Stomach smooth muscle (tissue), 2 donors: ENCODE measurements around the gene TTC21A.

Source experiments
- H3K27ac ChIP-seq: one replicate; pipeline ENCODE4 v1.7.0; 2013; ENCODE audit warnings: mild to moderate bottlenecking, low read length, inconsistent platforms
- H3K27me3 ChIP-seq, 2 donors: one replicate each; pipeline ENCODE4 v1.7.0; 2013; ENCODE audit warnings: low read length in 2 of 2; ENCODE audit not compliant: insufficient read depth in 2 of 2, control insufficient read depth in 1 of 2
- H3K36me3 ChIP-seq, 2 donors: one replicate each; pipeline ENCODE4 v1.7.0; 2013; ENCODE audit warnings: low read length in 2 of 2; ENCODE audit not compliant: control insufficient read depth in 2 of 2, insufficient read depth in 2 of 2
- H3K4me1 ChIP-seq: one replicate; pipeline ENCODE4 v1.7.0; 2013; ENCODE audit warnings: low read length; ENCODE audit not compliant: control insufficient read depth, insufficient read depth
- H3K4me3 ChIP-seq, 2 donors: one replicate each; pipeline ENCODE4 v1.7.0; 2013; ENCODE audit warnings: low read length in 2 of 2
- H3K9ac ChIP-seq, 2 donors: one replicate each; pipeline ENCODE4 v1.7.0; 2013; ENCODE audit warnings: low read length in 2 of 2, mild to moderate bottlenecking in 1 of 2
- H3K9me3 ChIP-seq, 2 donors: one replicate each; pipeline ENCODE4 v1.7.0; 2013; ENCODE audit warnings: low read length in 2 of 2; ENCODE audit not compliant: control insufficient read depth in 2 of 2
- donor health status: healthy.
- donor health status: Pancreatic carcinoma.

The TTC21A gene

GRCh38 chr3:39184081-39184967 is 76.8 kb downstream of the TTC21A start:
- no peak overlapping the region for H3K9ac ChIP-seq
- no peaks in the 10 kb centered on the region for H3K36me3 ChIP-seq
- H3K27me3 ChIP-seq = no peaks in the 10 kb centered on the region
- H3K4me3 ChIP-seq = no peak overlapping the region
- peak overlapping the region; percentile 46 for H3K27ac ChIP-seq
- peaks cover 29% of the 10 kb centered on the region for H3K4me1 ChIP-seq
- H3K9me3 ChIP-seq = no peaks in the 10 kb centered on the region

- Histone ChIP-seq H3K9ac (no peak overlapping the region), H3K4me1 (peaks cover 34% of the 10 kb centered on the region), H3K4me3 (no peak overlapping the region), H3K27ac (no peak overlapping the region), H3K27me3 (no peaks in the 10 kb centered on the region), H3K9me3 (no peaks in the 10 kb centered on the region), H3K36me3 (no peaks in the 10 kb centered on the region)
These were observed 77.4 kb downstream of the TTC21A start for GRCh38 chr3:39184968-39185285.

GRCh38 chr3:39185326-39185958 is 78.0 kb downstream of the TTC21A start:
- H3K27me3 ChIP-seq = no peaks in the 10 kb centered on the region
- no peaks in the 10 kb centered on the region for H3K9me3 ChIP-seq
- no peak overlapping the region for H3K27ac ChIP-seq
- peaks cover 32% of the 10 kb centered on the region for H3K4me1 ChIP-seq
- no peak overlapping the region for H3K4me3 ChIP-seq
- H3K36me3 ChIP-seq = no peaks in the 10 kb centered on the region
- H3K9ac ChIP-seq = no peak overlapping the region

DNA sequence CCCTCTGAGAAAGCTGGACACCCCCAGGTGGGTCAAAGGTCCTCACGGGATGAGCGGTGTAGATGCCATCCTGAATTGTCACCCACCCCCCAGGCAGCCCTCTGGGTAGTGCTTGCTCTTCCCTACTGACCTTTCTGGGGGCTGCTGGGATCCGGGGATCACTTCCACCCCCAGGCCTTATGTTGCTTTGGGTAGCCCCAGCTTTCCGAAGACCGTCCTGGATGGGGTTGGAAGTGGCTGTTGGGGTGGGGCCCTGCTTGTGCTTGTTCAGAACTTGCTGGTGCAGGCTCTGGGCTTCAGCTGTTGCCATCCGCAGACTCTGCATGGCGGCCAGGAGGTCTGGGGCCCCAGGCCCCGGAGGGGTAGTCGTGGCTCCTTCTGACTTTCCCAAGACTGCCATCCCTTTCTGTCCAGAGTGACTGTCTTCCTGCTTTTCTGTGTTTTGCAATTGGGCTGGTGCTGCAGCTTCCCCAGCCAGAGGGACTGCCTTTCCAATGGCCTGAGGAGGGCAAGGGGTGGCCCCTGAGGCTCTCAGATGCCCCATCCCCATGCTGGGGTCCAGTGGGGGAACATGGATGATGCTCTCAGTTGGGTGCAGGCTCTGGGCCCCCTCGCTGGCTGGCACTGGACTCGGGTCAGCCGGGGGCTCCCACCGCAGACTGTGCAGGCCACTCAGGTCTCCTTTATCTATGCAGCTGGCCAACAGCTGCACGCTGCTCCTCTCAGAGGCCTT is 78.6 kb downstream of the TTC21A start:
- Histone ChIP-seq H3K4me3 (no peak overlapping the region), H3K36me3 (no peaks in the 10 kb centered on the region), H3K9ac (no peak overlapping the region), H3K27ac (no peak overlapping the region), H3K27me3 (no peaks in the 10 kb centered on the region), H3K9me3 (no peaks in the 10 kb centered on the region), H3K4me1 (peaks cover 29% of the 10 kb centered on the region)

GRCh38 chr3:39186692-39187151 is 79.2 kb downstream of the TTC21A start:
- H3K4me3 ChIP-seq = no peak overlapping the region
- no peak overlapping the region for H3K9ac ChIP-seq
- no peaks in the 10 kb centered on the region for H3K9me3 ChIP-seq
- H3K36me3 ChIP-seq = no peaks in the 10 kb centered on the region
- H3K27me3 ChIP-seq = no peaks in the 10 kb centered on the region
- H3K27ac ChIP-seq = no peak overlapping the region
- H3K4me1 ChIP-seq = peaks cover 29% of the 10 kb centered on the region

GRCh38 chr3:39187372-39188155 is 80.1 kb downstream of the TTC21A start:
- peaks cover 26% of the 10 kb centered on the region for H3K4me1 ChIP-seq

More at GRCh38 chr3:39187372-39188155, 80.1 kb downstream of the TTC21A start:
- Histone ChIP-seq H3K27ac (no peak overlapping the region), H3K9me3 (no peaks in the 10 kb centered on the region), H3K27me3 (no peaks in the 10 kb centered on the region), H3K4me3 (no peak overlapping the region), H3K36me3 (no peaks in the 10 kb centered on the region), H3K9ac (no peak overlapping the region)
